SK-N-SH (cell line): ENCODE results near the gene OR10G2. TPM values are rescaled to one million over a fixed set of nuclear protein-coding genes. Genes with fewer than 3 reads are reported as not detected.
"Not testable (repeated sequence)": the region's sequence is repeated elsewhere in the genome, so short reads cannot be mapped to it uniquely, and the experiment has no call there.

Experiments used
- CTCF ChIA-PET: fragments of 300-600, 350-600 bp; formaldehyde crosslinking; extraction: SDS; loops from one replicate; lab custom pipeline; 2021; lab: Yijun Ruan, JAX
- POLR2A ChIA-PET: fragments of 350-600 bp; sonication (Branson Sonifier 250); formaldehyde crosslinking; extraction: SDS; loops from one replicate; lab custom pipeline; 2020; ENCODE audit warnings: antibody characterized with exemption, inconsistent platforms; lab: Yijun Ruan, JAX
- DNase-seq: peaks from one replicate; pipeline ENCODE4 v3.0.0; 2012
- H2AFZ ChIP-seq: fragments of 200-600 bp; sonication (generic); 2 replicates; pipeline ENCODE4 v1.8.1; 2016; ENCODE audit warnings: antibody characterized with exemption, mild to moderate bottlenecking, low read depth
- H3F3A ChIP-seq: fragments of 200-600 bp; sonication (generic); replicated peaks from 2 replicates; pipeline ENCODE3; 2016; ENCODE audit warnings: antibody characterized with exemption, mild to moderate bottlenecking; ENCODE audit not compliant: insufficient read depth
- H3K27ac ChIP-seq, 2 experiments: fragments of 200-500 bp in 1 of 2; fragments of 200-600 bp in 1 of 2; sonication (Bioruptor generic) in 1 of 2; sonication (generic), shearing (Covaris generic) in 1 of 2; 2 replicates each; pipeline versions ENCODE4 v1.5.1 to v1.6.1; 2014 to 2016; ENCODE audit warnings: low read depth in 2 of 2, inconsistent platforms in 1 of 2, low read length in 1 of 2, mild to moderate bottlenecking in 1 of 2, mixed read lengths in 1 of 2
- H3K27me3 ChIP-seq: fragments of 200-600 bp; sonication (generic), shearing (Covaris generic); 2 replicates; pipeline ENCODE4 v1.6.1; 2016; ENCODE audit warnings: mixed run types; ENCODE audit not compliant: insufficient read depth
- H3K36me3 ChIP-seq, 2 experiments: fragments of 200-500 bp in 1 of 2; fragments of 200-600 bp in 1 of 2; sonication (Bioruptor generic) in 1 of 2; sonication (generic) in 1 of 2; replicated peaks in 1 of 2; 2 replicates each; pipeline versions ENCODE3 to v1.5.1; 2014 to 2016; ENCODE audit warnings: low read length in 1 of 2, mild to moderate bottlenecking in 1 of 2; ENCODE audit not compliant: insufficient read depth in 2 of 2, control insufficient read depth in 1 of 2
- H3K4me1 ChIP-seq, 2 experiments: fragments of 200-500 bp in 1 of 2; fragments of 200-600 bp in 1 of 2; sonication (Bioruptor generic) in 1 of 2; sonication (generic), shearing (Covaris generic) in 1 of 2; 2 replicates each; pipeline versions ENCODE4 v1.5.1 to v1.6.1; 2014 to 2016; ENCODE audit warnings: low read depth in 1 of 2, low read length in 1 of 2, mixed run types in 1 of 2; ENCODE audit not compliant: insufficient read depth in 2 of 2, control insufficient read depth in 1 of 2
- H3K4me2 ChIP-seq: fragments of 200-600 bp; sonication (generic), shearing (Covaris generic); 2 replicates; pipeline ENCODE4 v1.6.1; 2017; ENCODE audit warnings: mixed run types
- H3K4me3 ChIP-seq, 2 experiments: fragments of 200-500 bp in 1 of 2; fragments of 200-600 bp in 1 of 2; sonication (Bioruptor generic) in 1 of 2; sonication (generic), shearing (Covaris generic) in 1 of 2; 2 replicates each; pipeline versions ENCODE4 v1.5.1 to v1.8.1; 2014 to 2016; ENCODE audit warnings: low read depth in 2 of 2, inconsistent platforms in 1 of 2, low read length in 1 of 2, mild to moderate bottlenecking in 1 of 2, mixed read lengths in 1 of 2, moderate library complexity in 1 of 2
- H3K79me2 ChIP-seq: fragments of 200-600 bp; sonication (generic); 2 replicates; pipeline ENCODE4 v1.8.1; 2017; ENCODE audit warnings: mild to moderate bottlenecking; ENCODE audit not compliant: insufficient read depth
- H3K9ac ChIP-seq: fragments of 200-600 bp; sonication (generic); 2 replicates; pipeline ENCODE4 v1.6.1; 2017; ENCODE audit warnings: mixed run types
- H3K9me2 ChIP-seq: fragments of 200-600 bp; sonication (generic); 2 replicates; pipeline ENCODE4 v1.6.1; 2017; ENCODE audit warnings: mixed run types
- H3K9me3 ChIP-seq: fragments of 200-600 bp; sonication (generic); 2 replicates; pipeline ENCODE4 v1.6.1; 2017; ENCODE audit warnings: mixed run types, mild to moderate bottlenecking, moderate library complexity
- H4K20me1 ChIP-seq: fragments of 200-600 bp; sonication (generic); 2 replicates; pipeline ENCODE4 v1.6.1; 2017; ENCODE audit warnings: mild to moderate bottlenecking, mixed run types; ENCODE audit not compliant: insufficient read depth
- CTCF ChIP-seq: fragments of 200-600 bp; sonication (generic); IDR thresholded peaks from 2 replicates; pipeline ENCODE4 v1.6.1; 2017; ENCODE audit warnings: antibody characterized with exemption, mild to moderate bottlenecking, moderate library complexity
- ELF1 ChIP-seq: IDR thresholded peaks from 2 replicates; pipeline ENCODE4 v1.4.0; 2012
- EZH2phosphoT487 ChIP-seq: fragments of 200-600 bp; sonication (generic); IDR thresholded peaks from 2 replicates; pipeline ENCODE4 v1.6.1; 2017; ENCODE audit warnings: low read depth, mixed run types, mild to moderate bottlenecking, antibody characterized with exemption, moderate library complexity, borderline replicate concordance
- FOSL2 ChIP-seq: IDR thresholded peaks from 2 replicates; pipeline ENCODE4 v1.4.0; 2012; ENCODE audit warnings: low read depth, mild to moderate bottlenecking, moderate library complexity, borderline replicate concordance
- FOXM1 ChIP-seq: IDR thresholded peaks from 2 replicates; pipeline ENCODE4 v1.4.0; 2012; ENCODE audit warnings: low read depth, mild to moderate bottlenecking
- MAX ChIP-seq: IDR thresholded peaks from 2 replicates; pipeline ENCODE4 v1.4.0; 2012; ENCODE audit warnings: low read depth
- MEF2A ChIP-seq: IDR thresholded peaks from 2 replicates; pipeline ENCODE4 v1.4.0; 2012; ENCODE audit warnings: low read depth, borderline replicate concordance
- MXI1 ChIP-seq: IDR thresholded peaks from 2 replicates; pipeline ENCODE4 v1.6.1; 2012; ENCODE audit warnings: mild to moderate bottlenecking, low read depth, low read length, improper control_type of control experiment
- NFIC ChIP-seq: IDR thresholded peaks from 2 replicates; pipeline ENCODE4 v1.4.0; 2012; ENCODE audit warnings: borderline replicate concordance
- NRF1 ChIP-seq: IDR thresholded peaks from 2 replicates; pipeline ENCODE4 v1.6.1; 2012; ENCODE audit warnings: low read depth, mild to moderate bottlenecking, low read length
- PBX3 ChIP-seq: IDR thresholded peaks from 2 replicates; pipeline ENCODE4; 2012
- RXRA ChIP-seq: IDR thresholded peaks from 2 replicates; pipeline ENCODE4 v1.4.0; 2012; ENCODE audit warnings: low read depth, mild to moderate bottlenecking, borderline replicate concordance
- SIN3A ChIP-seq: IDR thresholded peaks from 2 replicates; pipeline ENCODE4 v1.6.1; 2012; ENCODE audit warnings: low read depth, mild to moderate bottlenecking, low read length, moderate library complexity, borderline replicate concordance
- TAF1 ChIP-seq: IDR thresholded peaks from 2 replicates; pipeline ENCODE4 v1.6.1; 2012; ENCODE audit warnings: low read depth, mild to moderate bottlenecking, low read length, moderate library complexity, borderline replicate concordance
- USF2 ChIP-seq: fragments of 150-350 bp; IDR thresholded peaks from 2 replicates; pipeline ENCODE4 v1.6.1; 2017; ENCODE audit warnings: antibody characterized with exemption, low read length, low read depth, borderline replicate concordance
- YY1 ChIP-seq: IDR thresholded peaks from 2 replicates; pipeline ENCODE4 v1.4.0; 2012; ENCODE audit warnings: low read depth, mild to moderate bottlenecking
- WGBS: methylation state at CpG from one replicate; pipeline ENCODE4 v1.1.6; 2017; ENCODE audit warnings: low lambda C conversion rate; 5-methylcytosine and 5-hydroxymethylcytosine counted together
- polyA plus RNA-seq, 3 experiments: library from polyadenylated mRNA; depleted of rRNA; stranded (reverse); fragments of >200 nt; gene quantifications; 2 replicates each; pipeline ENCODE4 v1.2.3, GENCODE V29; 2012

Gene OR10G2
- polyA plus RNA-seq, 1 of the 3 experiments (the other 2 are of a cell fraction) = not detected

GRCh38 chr14:21614240-21614639 lies 20.5 kb downstream of the OR10G2 start:
- no peak overlapping the region for H3K4me3 ChIP-seq
- WGBS = 0% methylated on average over 1 of the region's 1 CpG
- no peak overlapping the region for H3K4me2 ChIP-seq
- no peaks in the 10 kb centered on the region for H3K36me3 ChIP-seq
- H3K9me2 ChIP-seq = no peaks in the 10 kb centered on the region
- no peaks in the 10 kb centered on the region for H3K4me1 ChIP-seq
- no peak overlapping the region for H3K27ac ChIP-seq
- no peak for DNase-seq
- ChIA-PET POLR2A (no interaction called here), CTCF (no interaction called here)
- peaks cover 13% of the 10 kb centered on the region; the same call in 1 of the 2 replicates for H3K27me3 ChIP-seq
- H3K9ac ChIP-seq = no peak overlapping the region
- no peak overlapping the region for H2AFZ ChIP-seq
- H3F3A ChIP-seq = no peaks in the 10 kb centered on the region
- H3K79me2 ChIP-seq = no peaks in the 10 kb centered on the region
- no peaks in the 10 kb centered on the region for H3K9me3 ChIP-seq
- no peaks in the 10 kb centered on the region for H4K20me1 ChIP-seq
- no peak for TF ChIP-seq PBX3

DNA sequence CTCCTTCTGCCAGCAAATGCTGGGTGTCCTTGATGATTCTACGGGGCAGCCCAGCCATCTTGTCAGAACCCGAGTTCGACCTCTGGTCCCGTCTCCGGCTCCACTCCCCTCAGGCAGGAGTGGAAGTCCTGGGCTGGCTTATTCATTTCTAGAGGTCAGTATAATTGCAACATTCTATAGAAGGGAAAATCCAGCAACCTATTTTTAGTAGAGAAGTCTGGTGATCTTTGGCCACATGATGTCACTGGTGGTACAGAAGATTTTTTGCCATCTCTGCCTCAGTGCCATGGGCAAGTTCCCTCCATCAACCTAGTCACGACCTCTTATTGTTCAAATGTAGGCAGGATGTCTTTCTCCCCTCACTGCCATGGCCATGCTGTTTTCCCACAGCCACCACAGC lies 22.4 kb downstream of the OR10G2 start:
- no peak for DNase-seq
- H3K79me2 ChIP-seq = no peaks in the 10 kb centered on the region
- H3K4me2 ChIP-seq = no peak overlapping the region
- CTCF ChIA-PET = interaction anchor here (0.7 kb wide), 1 partner anchor 18 kb away, joined by 3 read pairs; no protein-coding TSS in a partner anchor
- H2AFZ ChIP-seq = no peak overlapping the region
- TF ChIP-seq ELF1 (no peak), EZH2phosphoT487 (no peak), CTCF (no peak), FOXM1 (no peak), MAX (no peak), FOSL2 (no peak), RXRA (no peak), NRF1 (no peak), SIN3A (no peak), YY1 (no peak), MEF2A (no peak), TAF1 (no peak), NFIC (no peak), USF2 (no peak), MXI1 (no peak)
- TF ChIP-seq, all 33 proteins: peak for 0
- 5% methylated on average over 6 of the region's 6 CpGs for WGBS
- no peak overlapping the region for H3K27ac ChIP-seq
- H3F3A ChIP-seq = no peaks in the 10 kb centered on the region
- H3K9me3 ChIP-seq = no peaks in the 10 kb centered on the region
- no peaks in the 10 kb centered on the region for H4K20me1 ChIP-seq
- H3K4me3 ChIP-seq = no peak overlapping the region
- POLR2A ChIA-PET = no interaction called here
- H3K4me1 ChIP-seq = no peaks in the 10 kb centered on the region
- peaks cover 13% of the 10 kb centered on the region; the same call in 1 of the 2 replicates for H3K27me3 ChIP-seq
- H3K9me2 ChIP-seq = no peaks in the 10 kb centered on the region
- no peak overlapping the region for H3K9ac ChIP-seq
- no peaks in the 10 kb centered on the region for H3K36me3 ChIP-seq

DNA sequence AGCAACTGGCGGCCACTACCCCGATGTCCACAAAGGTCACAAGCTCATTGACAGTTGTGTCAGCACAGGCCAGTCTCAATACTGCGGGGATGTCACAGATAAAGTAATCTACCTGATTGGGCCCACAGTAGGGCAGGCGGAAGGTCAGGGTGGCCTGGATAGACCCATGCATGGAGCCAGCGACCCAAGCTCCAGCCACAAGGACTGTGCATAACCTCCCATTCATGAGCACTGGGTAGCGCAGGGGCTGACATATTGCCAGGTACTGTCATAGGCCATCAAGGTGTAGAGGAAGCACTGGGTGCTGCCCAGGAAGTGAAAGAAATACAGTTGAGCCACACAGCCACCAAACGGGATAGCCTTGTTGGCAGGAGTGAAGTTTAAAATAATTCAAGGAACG lies 32.6 kb downstream of the OR10G2 start:
- H3K27ac ChIP-seq, H3K4me1 ChIP-seq, H3K9ac ChIP-seq, H3K9me2 ChIP-seq, H3K4me2 ChIP-seq, H3K79me2 ChIP-seq, H4K20me1 ChIP-seq, POLR2A ChIA-PET, H3K36me3 ChIP-seq, CTCF ChIA-PET, H2AFZ ChIP-seq, H3F3A ChIP-seq, DNase-seq, H3K4me3 ChIP-seq, H3K9me3 ChIP-seq, H3K27me3 ChIP-seq: not testable (repeated sequence)
- 5% methylated on average over 2 of the region's 8 CpGs for WGBS
